ENCODE measurements around the gene HOXB1.

GRCh38 chr17:48489781-48490180, 41.0 kb downstream of the HOXB1 start:
- no peak for TF ChIP-seq YY1 (IDR thresholded peaks at IDR 0.05; ENCODE audit: insufficient read depth, insufficient read length)
- no peak for TF ChIP-seq SUZ12 (IDR thresholded peaks at IDR 0.05; ENCODE audit: extremely low read depth, insufficient read depth, insufficient read length)
- no peak for TF ChIP-seq ZNF274 (IDR thresholded peaks at IDR 0.05; ENCODE audit: low read depth, low read length)

Data from NT2/D1 (cell line).